Keratinocyte (primary cell): ENCODE results near the gene LIN7B. TPM values are rescaled to one million over a fixed set of nuclear protein-coding genes. Genes with fewer than 3 reads are reported as not detected.
A peak's percentile ranks its signal among the peaks of the same experiment; 100 is the strongest.

Experiments used
- DNase-seq: peaks from one replicate; pipeline ENCODE4 v3.0.0-alpha.2; 2011; ENCODE audit warnings: low read depth, missing footprints, low spot score
- FAIRE-seq: peaks from 2 replicates; lab custom pipeline; 2011; peaks lifted over from hg19 to GRCh38; lab: Jason Lieb, UNC
- H2AFZ ChIP-seq: 2 replicates; pipeline ENCODE4 v1.6.0; 2012; ENCODE audit warnings: low read length, control low read depth, inconsistent platforms; ENCODE audit not compliant: control insufficient read depth
- H3K27ac ChIP-seq: 2 replicates; pipeline ENCODE4 v1.5.1; 2011; ENCODE audit warnings: low read length; ENCODE audit not compliant: control insufficient read depth, insufficient read depth
- H3K27me3 ChIP-seq: 3 replicates; pipeline ENCODE4 v1.6.0; 2011; ENCODE audit warnings: low read length; ENCODE audit not compliant: control insufficient read depth, insufficient read depth; ENCODE audit errors: extremely low read depth
- H3K36me3 ChIP-seq, 2 experiments: 2 replicates in 1 of 2; 3 replicates in 1 of 2; pipeline ENCODE4 v1.5.1; 2011; ENCODE audit warnings: low read length in 2 of 2, mild to moderate bottlenecking in 1 of 2; ENCODE audit not compliant: control insufficient read depth in 2 of 2, insufficient read depth in 2 of 2; ENCODE audit errors: extremely low read depth in 1 of 2
- H3K4me1 ChIP-seq: 3 replicates; pipeline ENCODE4 v1.5.1; 2011; ENCODE audit warnings: low read length; ENCODE audit not compliant: control insufficient read depth, insufficient read depth; ENCODE audit errors: extremely low read depth
- H3K4me2 ChIP-seq: 3 replicates; pipeline ENCODE4 v1.6.0; 2011; ENCODE audit warnings: low read depth, low read length; ENCODE audit not compliant: control insufficient read depth, insufficient read depth; ENCODE audit errors: extremely low read depth
- H3K4me3 ChIP-seq, 3 experiments: fragments of 200-600 bp in 1 of 3; sonication (generic) in 1 of 3; 2 replicates in 2 of 3; 3 replicates in 1 of 3; pipeline ENCODE4 v1.5.1; 2011 to 2016; ENCODE audit warnings: low read length in 3 of 3, mild to moderate bottlenecking in 3 of 3, control low read depth in 2 of 3, inconsistent platforms in 1 of 3, low read depth in 1 of 3, mixed read lengths in 1 of 3, mixed run types in 1 of 3, moderate library complexity in 1 of 3; ENCODE audit not compliant: control insufficient read depth in 2 of 3, insufficient read depth in 2 of 3; ENCODE audit errors: extremely low read depth in 1 of 3
- H3K79me2 ChIP-seq: 2 replicates; pipeline ENCODE4 v1.6.0; 2012; ENCODE audit warnings: low read length; ENCODE audit not compliant: control insufficient read depth, insufficient read depth
- H3K9ac ChIP-seq: 3 replicates; pipeline ENCODE4 v1.6.0; 2011; ENCODE audit warnings: low read length; ENCODE audit not compliant: control insufficient read depth, insufficient read depth; ENCODE audit errors: extremely low read depth
- H3K9me1 ChIP-seq: 3 replicates; pipeline ENCODE4 v1.6.0; 2011; ENCODE audit warnings: low read length; ENCODE audit not compliant: control insufficient read depth, insufficient read depth; ENCODE audit errors: extremely low read depth
- H3K9me3 ChIP-seq: 2 replicates; pipeline ENCODE4 v1.5.1; 2012; ENCODE audit warnings: low read depth, low read length; ENCODE audit not compliant: control insufficient read depth
- H4K20me1 ChIP-seq: 3 replicates; pipeline ENCODE4 v1.6.0; 2011; ENCODE audit warnings: low read length; ENCODE audit not compliant: control insufficient read depth, insufficient read depth; ENCODE audit errors: extremely low read depth
- EZH2 ChIP-seq: IDR thresholded peaks from one replicate; pipeline ENCODE4 v1.6.1; 2012; ENCODE audit warnings: inconsistent platforms, mild to moderate bottlenecking, low read length, moderate library complexity
- dilution Hi-C: fragments of 300-500 bp; cut with MboI; formaldehyde crosslinking; loops from one replicate; pipeline ENCODE4 v1.7.0; 2020; ENCODE audit warnings: low sequenced_read_pairs; ENCODE audit not compliant: extremely low pct_ligation_motif_present
- polyA plus RNA-seq, 5 experiments: library from polyadenylated mRNA; depleted of rRNA in 3 of 5; stranded (reverse) in 3 of 5; stranded (forward) in 1 of 5; unstranded in 1 of 5; fragments of >200 nt; gene quantifications; 1 replicate in 1 of 5; 2 replicates in 3 of 5; 3 replicates in 1 of 5; pipeline versions ENCODE4 v1.2.1 to v1.2.3, GENCODE V29; 2011 to 2012; ENCODE audit warnings: missing spikeins in 2 of 5, low read depth in 1 of 5, low replicate concordance in 1 of 5
- TF ChIP-seq, protein P1 (sequence below), 3 experiments: IDR thresholded peaks in 1 of 3; conservative IDR thresholded peaks in 1 of 3; optimal IDR thresholded peaks in 1 of 3; 2 replicates in 2 of 3; 3 replicates in 1 of 3; pipeline versions ENCODE3 to v1.5.1; 2011; ENCODE audit warnings: low read length in 3 of 3, mild to moderate bottlenecking in 3 of 3, moderate library complexity in 2 of 3, control low read depth in 1 of 3, inconsistent platforms in 1 of 3; ENCODE audit not compliant: insufficient read depth in 2 of 3; ENCODE audit errors: extremely low read depth in 1 of 3

Gene LIN7B
- polyA plus RNA-seq, 1 donor (not counting 4 experiments of a cell fraction or from before 2014, with no cell fraction given) = 1.6 TPM

DNA sequence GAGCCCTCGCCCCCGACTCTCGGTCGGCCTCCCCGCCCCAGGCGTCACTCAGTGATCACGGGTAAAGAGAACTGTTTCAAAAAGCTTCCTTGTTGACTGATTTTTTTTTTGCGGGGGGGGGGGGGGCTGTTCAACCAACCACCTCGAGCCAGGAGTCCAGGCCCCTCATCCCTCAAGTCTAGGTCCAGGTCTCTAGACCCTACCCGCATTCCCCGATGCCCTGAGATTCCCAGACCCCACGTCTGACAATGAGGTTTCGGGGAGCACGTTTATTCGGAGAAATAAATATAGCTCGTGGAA is 36.7 kb downstream of the LIN7B start:
- FAIRE-seq (no peak), DNase-seq (no peak)
- Histone ChIP-seq H3K9me1 (no peaks in the 10 kb centered on the region), H3K4me3 (peak overlapping the region; percentile 47 to 94 (median 84)), H3K27me3 (no peaks in the 10 kb centered on the region), H2AFZ (no peak overlapping the region), H3K9me3 (no peaks in the 10 kb centered on the region), H3K9ac (peak overlapping the region; percentile 85), H3K79me2 (no peaks in the 10 kb centered on the region), H3K4me2 (peak overlapping the region; percentile 99), H3K4me1 (peaks cover 22% of the 10 kb centered on the region), H4K20me1 (no peaks in the 10 kb centered on the region), H3K36me3 (no peaks in the 10 kb centered on the region), H3K27ac (peak overlapping the region; percentile 13)
- TF ChIP-seq, protein P1, sequence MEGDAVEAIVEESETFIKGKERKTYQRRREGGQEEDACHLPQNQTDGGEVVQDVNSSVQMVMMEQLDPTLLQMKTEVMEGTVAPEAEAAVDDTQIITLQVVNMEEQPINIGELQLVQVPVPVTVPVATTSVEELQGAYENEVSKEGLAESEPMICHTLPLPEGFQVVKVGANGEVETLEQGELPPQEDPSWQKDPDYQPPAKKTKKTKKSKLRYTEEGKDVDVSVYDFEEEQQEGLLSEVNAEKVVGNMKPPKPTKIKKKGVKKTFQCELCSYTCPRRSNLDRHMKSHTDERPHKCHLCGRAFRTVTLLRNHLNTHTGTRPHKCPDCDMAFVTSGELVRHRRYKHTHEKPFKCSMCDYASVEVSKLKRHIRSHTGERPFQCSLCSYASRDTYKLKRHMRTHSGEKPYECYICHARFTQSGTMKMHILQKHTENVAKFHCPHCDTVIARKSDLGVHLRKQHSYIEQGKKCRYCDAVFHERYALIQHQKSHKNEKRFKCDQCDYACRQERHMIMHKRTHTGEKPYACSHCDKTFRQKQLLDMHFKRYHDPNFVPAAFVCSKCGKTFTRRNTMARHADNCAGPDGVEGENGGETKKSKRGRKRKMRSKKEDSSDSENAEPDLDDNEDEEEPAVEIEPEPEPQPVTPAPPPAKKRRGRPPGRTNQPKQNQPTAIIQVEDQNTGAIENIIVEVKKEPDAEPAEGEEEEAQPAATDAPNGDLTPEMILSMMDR (optimal IDR thresholded peaks at IDR 0.05 in 1 of 3, IDR thresholded peaks at IDR 0.05 in 1 of 3, conservative IDR thresholded peaks at IDR 0.05 in 1 of 3; ENCODE audit: extremely low read depth in 1 of 3, insufficient read depth in 2 of 3, low read length in 3 of 3) = no peak
- TF ChIP-seq EZH2 = no peak
- dilution Hi-C loops = no loop called here

DNA sequence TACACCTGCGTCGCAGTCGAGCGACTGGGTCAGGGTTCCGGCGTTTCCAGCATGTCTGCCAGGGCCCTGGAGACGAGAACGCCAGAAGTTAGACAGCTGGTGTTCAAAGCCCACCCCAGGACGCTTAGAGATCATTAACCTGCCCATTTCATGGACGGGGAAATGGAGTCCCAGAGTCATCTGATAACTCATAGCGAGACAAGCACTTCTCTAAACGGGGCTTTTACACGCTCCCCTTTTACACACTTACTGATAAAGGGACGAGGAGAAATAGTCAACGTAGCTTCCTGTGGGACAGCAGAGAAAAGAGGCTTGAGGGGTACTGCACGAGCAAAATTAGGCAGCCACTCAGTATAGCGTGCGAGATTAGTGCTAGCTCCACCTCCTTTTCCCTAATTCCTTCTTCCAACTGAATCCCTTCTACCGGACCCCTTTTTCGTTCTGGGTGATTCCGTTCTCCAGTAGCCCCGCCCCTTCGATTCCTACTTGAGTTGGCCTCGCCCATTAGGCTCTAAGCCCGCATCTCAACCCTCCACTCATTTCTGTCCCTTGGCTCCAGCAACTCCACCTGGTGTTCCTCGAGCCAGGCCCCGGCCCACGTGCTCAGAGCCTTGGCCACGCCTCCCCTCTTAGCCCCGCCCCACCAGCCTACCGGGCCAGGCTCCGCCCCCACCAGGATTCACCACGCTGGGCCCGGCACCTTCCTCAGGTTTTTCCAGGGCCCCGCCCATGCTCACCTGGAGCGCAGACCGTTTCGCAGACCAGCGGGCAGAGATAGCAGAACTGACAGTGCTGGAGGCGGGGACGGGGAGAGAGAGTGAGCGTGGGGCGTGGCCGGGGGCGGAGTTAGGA is 37.3 kb downstream of the LIN7B start:
- no peaks in the 10 kb centered on the region for H3K27me3 ChIP-seq
- dilution Hi-C loops = no loop called here
- H3K4me1 ChIP-seq = peaks cover 22% of the 10 kb centered on the region
- no peak overlapping the region for H2AFZ ChIP-seq
- H3K4me3 ChIP-seq = peak overlapping the region in 2 of 3 experiments; percentile 44 to 84
- H3K79me2 ChIP-seq = no peaks in the 10 kb centered on the region
- DNase-seq (peak; percentile 84), FAIRE-seq (peak; percentile 60)
- TF ChIP-seq, protein P1 (optimal IDR thresholded peaks at IDR 0.05 in 1 of 3, IDR thresholded peaks at IDR 0.05 in 1 of 3, conservative IDR thresholded peaks at IDR 0.05 in 1 of 3; ENCODE audit: extremely low read depth in 1 of 3, insufficient read depth in 2 of 3, low read length in 3 of 3) = no peak
- TF ChIP-seq EZH2 = no peak
- H3K9ac ChIP-seq = no peak overlapping the region
- H3K36me3 ChIP-seq = no peaks in the 10 kb centered on the region
- H4K20me1 ChIP-seq = no peaks in the 10 kb centered on the region
- H3K4me2 ChIP-seq = peak overlapping the region; percentile 99
- H3K9me1 ChIP-seq = no peaks in the 10 kb centered on the region
- peak overlapping the region; percentile 13 for H3K27ac ChIP-seq
- no peaks in the 10 kb centered on the region for H3K9me3 ChIP-seq
